ENCODE data around the gene DUSP6.

The DUSP6 gene

DNA sequence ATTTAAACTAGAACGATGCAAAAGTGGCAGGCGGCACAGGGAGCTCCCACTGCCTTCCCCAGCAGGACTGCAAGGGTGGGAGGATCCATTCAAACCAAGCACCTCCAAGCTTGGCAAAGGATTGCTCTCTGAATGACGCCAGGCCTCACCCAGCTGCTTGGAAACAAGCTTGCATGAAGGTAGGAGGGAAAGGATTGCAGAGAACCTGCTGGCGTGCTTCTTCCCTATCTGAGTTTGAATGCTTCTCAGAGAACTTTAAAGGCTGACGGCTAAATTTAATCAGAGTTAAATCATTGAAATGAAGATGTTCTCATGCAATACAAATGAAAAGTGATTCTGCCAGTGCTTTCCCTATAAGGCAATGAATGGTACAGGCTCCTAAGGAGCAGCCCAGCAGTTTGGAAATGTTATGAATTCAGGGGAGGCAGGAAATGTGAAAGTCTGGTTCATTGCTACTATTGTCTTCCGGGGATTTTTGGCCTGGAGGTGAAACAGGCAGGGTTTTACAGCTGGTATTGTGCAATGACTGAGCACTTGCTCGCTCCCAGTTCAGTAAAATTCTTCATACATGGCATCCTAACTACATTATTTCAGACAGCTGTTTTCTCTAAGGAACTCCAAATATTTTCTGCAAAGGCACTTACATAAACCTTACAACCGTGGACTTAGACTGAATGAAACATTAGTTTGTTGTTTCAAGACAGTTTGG lies 31.9 kb upstream of the DUSP6 start:
- Histone ChIP-seq H3K9ac (ENCODE audit: low read length) (no peak overlapping the region), H3K4me1 (ENCODE audit: control insufficient read depth, insufficient read depth, low read length) (peaks cover 15% of the 10 kb centered on the region), H3K4me3 (ENCODE audit: low read length) (no peak overlapping the region), H3K27ac (ENCODE audit: low read depth, low read length) (peak overlapping the region; percentile 82), H3K27me3 (ENCODE audit: control insufficient read depth, insufficient read depth, low read length) (no peaks in the 10 kb centered on the region), H3K36me3 (ENCODE audit: control insufficient read depth, insufficient read depth, low read length) (no peaks in the 10 kb centered on the region)

DNA sequence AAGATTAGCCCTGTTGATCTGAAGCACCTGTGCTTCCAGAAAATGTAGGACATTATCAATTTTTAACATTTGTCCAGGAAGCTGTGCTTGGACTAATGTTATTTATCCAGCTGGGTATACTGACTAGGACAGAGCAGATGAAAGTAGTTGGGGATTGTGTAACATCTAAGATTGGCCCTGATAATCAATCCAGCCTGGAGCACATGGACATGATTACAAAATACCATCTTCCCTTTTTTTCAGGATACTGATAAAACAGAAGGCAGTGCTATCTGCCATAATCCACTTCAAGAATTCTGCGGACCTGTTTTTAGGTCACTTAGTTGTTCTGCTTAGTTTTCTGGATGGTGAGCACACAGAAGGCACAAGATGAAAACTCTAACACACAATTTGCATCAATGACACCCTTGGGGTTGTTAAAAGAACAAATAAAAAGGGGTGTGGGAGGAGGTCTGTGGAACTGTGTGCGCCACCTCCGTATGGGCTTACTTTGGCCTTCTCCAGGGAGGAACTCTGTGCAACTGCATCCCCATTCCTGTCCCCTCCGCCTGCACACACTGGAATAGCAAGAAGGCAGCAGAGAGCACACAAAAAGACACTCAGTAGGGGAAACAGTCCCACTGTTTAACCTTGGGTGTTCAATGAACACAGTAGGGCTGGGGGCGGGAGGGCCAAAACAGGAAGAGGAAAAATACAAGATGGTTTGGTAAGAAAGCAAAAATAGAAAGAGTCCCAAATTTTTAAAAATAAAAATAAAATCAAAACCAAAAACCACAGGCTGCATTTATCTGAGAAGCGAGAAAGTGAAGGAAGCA lies 31.1 kb upstream of the DUSP6 start:
- no peak overlapping the region for H3K4me3 ChIP-seq (ENCODE audit: low read length)
- H3K27me3 ChIP-seq (ENCODE audit: control insufficient read depth, insufficient read depth, low read length), result no peaks in the 10 kb centered on the region
- H3K27ac ChIP-seq (ENCODE audit: low read depth, low read length), result peak overlapping the region; percentile 82
- no peaks in the 10 kb centered on the region for H3K36me3 ChIP-seq (ENCODE audit: control insufficient read depth, insufficient read depth, low read length)
- H3K4me1 ChIP-seq (ENCODE audit: control insufficient read depth, insufficient read depth, low read length), result peaks cover 15% of the 10 kb centered on the region
- no peak overlapping the region for H3K9ac ChIP-seq (ENCODE audit: low read length)

DNA sequence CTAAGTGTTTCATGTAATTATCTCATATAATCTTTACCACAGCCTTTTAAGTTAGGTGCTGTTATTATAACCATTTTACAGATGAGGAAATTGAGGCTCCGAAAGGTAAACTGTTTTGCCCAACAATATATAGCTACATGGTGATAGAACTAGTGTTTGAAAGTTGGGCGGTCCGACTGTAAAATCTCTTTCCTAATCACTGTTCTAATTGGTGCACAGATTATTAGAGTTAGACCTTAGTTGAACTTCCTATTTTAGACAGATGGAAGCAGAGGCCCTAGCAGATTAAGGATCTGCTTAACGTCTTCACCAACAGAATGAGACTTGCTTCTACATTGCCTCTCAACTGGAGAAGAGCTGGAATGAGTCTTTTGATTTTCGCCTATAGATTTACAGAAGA lies 30.0 kb upstream of the DUSP6 start:
- Histone ChIP-seq H3K9ac (ENCODE audit: low read length) (no peak overlapping the region), H3K36me3 (ENCODE audit: control insufficient read depth, insufficient read depth, low read length) (no peaks in the 10 kb centered on the region), H3K27ac (ENCODE audit: low read depth, low read length) (no peak overlapping the region), H3K27me3 (ENCODE audit: control insufficient read depth, insufficient read depth, low read length) (no peaks in the 10 kb centered on the region), H3K4me1 (ENCODE audit: control insufficient read depth, insufficient read depth, low read length) (peaks cover 15% of the 10 kb centered on the region), H3K4me3 (ENCODE audit: low read length) (no peak overlapping the region)

DNA sequence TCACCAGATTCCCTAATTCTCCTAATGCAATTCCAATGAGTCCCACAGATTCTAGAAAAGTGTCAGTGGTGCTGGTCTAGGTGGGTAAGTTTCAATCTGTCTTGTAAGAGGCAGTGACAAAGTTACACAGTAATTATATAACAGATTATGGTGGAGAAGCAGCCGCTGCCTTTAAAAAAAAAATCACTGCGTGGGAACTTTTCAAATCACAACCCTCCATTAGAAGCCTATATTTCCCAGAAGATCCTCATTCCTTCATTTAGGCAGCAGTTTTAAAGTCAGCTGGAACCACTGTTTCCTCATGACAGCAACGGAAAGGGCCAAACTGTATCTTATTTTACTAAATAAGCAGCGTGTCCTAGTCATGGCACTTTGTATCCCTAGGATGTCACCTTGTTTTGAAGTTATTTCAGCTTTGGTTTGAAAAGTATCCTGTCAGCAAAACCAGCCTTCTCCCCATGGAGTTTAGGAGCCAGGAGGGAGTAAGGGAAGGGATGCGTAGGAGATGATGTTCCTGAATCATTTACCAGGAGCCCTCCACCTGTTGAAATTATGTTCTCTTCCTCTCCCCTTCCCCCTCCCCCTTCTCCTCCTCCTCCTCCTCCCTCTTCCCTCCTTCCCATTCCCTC lies 27.7 kb upstream of the DUSP6 start:
- Histone ChIP-seq H3K27me3 (ENCODE audit: control insufficient read depth, insufficient read depth, low read length) (no peaks in the 10 kb centered on the region), H3K4me1 (ENCODE audit: control insufficient read depth, insufficient read depth, low read length) (peaks cover 12% of the 10 kb centered on the region)

DNA sequence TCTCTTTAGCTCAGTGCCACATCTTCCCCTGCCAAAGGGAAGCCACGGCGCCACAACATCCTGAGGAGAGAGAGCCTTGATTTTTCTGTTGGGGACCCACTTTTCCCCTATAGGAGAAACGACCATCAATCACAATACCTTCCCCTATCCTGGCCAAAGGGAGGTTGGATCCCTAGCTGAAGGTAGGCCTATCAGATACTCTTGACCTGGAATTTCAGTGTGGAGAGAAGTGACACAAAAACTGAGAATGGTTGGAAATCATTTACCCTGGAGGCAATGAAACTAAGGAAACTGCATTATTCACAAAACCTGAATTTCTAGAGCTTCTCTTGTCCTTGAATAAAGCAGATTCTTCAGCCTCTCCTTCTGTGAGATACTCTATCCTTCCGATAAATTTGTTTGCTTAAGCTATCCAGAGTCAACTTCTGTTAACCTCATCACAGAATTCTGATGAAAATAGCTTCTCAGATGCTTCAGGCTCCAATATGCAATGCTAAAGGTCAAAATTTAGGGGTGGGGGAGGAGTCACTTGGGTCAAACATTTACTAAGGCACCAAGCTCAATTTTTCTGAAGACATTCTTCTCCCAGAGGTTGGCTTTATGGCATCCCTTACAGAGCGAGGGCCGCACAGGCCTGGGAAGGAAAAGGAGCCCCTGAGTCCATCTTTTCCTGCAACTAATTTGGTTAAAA lies 27.0 kb upstream of the DUSP6 start:
- Histone ChIP-seq H3K36me3 (ENCODE audit: control insufficient read depth, insufficient read depth, low read length) (no peaks in the 10 kb centered on the region), H3K4me3 (ENCODE audit: low read length) (no peak overlapping the region), H3K27ac (ENCODE audit: low read depth, low read length) (no peak overlapping the region), H3K4me1 (ENCODE audit: control insufficient read depth, insufficient read depth, low read length) (peaks cover 5% of the 10 kb centered on the region), H3K9ac (ENCODE audit: low read length) (no peak overlapping the region), H3K27me3 (ENCODE audit: control insufficient read depth, insufficient read depth, low read length) (no peaks in the 10 kb centered on the region)

More for the DNA sequence above, 27.7 kb upstream of the DUSP6 start:
- Histone ChIP-seq H3K4me3 (ENCODE audit: low read length) (no peak overlapping the region), H3K9ac (ENCODE audit: low read length) (no peak overlapping the region), H3K36me3 (ENCODE audit: control insufficient read depth, insufficient read depth, low read length) (no peaks in the 10 kb centered on the region), H3K27ac (ENCODE audit: low read depth, low read length) (no peak overlapping the region)

DNA sequence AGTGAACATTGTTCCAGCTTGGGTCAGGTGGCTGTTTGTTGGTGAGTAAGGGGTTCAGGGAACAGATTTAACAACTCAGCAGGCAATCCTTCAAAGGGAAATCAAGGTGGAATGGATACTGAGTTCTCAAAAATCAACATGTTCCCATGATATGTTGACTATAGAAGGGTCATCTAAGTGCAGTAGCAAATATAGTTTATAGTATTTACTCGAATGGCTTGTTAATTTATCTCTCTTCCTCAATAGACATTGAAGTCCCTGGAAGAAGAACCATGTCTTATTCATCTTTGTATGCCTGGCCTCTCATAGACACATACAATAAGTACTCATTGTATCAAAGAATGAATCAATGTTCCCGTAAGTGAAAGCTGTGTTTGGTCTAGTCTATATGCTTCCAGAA lies 24.5 kb upstream of the DUSP6 start:
- Histone ChIP-seq H3K9ac (ENCODE audit: low read length) (no peak overlapping the region), H3K36me3 (ENCODE audit: control insufficient read depth, insufficient read depth, low read length) (no peaks in the 10 kb centered on the region), H3K27ac (ENCODE audit: low read depth, low read length) (no peak overlapping the region), H3K27me3 (ENCODE audit: control insufficient read depth, insufficient read depth, low read length) (no peaks in the 10 kb centered on the region), H3K4me1 (ENCODE audit: control insufficient read depth, insufficient read depth, low read length) (peaks cover 4% of the 10 kb centered on the region), H3K4me3 (ENCODE audit: low read length) (no peak overlapping the region)

DNA sequence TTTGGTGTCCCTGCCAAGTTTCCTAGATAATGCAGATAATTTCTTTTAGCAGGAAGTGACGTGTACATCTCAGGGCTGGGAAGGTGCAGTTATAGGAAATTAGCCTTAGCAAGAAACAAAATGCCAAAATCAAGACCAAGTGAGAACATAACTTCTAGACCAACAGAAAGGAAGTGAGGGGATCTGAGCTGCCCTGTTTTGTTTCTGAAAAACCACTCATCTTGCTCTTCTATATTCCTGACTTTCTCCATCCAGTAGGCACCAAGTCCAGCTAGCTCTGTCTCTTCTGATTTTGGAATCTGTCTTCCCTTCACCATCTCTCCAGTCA lies 23.9 kb upstream of the DUSP6 start:
- Histone ChIP-seq H3K27me3 (ENCODE audit: control insufficient read depth, insufficient read depth, low read length) (no peaks in the 10 kb centered on the region), H3K36me3 (ENCODE audit: control insufficient read depth, insufficient read depth, low read length) (no peaks in the 10 kb centered on the region), H3K4me3 (ENCODE audit: low read length) (no peak overlapping the region), H3K9ac (ENCODE audit: low read length) (no peak overlapping the region), H3K27ac (ENCODE audit: low read depth, low read length) (no peak overlapping the region), H3K4me1 (ENCODE audit: control insufficient read depth, insufficient read depth, low read length) (peaks cover 4% of the 10 kb centered on the region)

DNA sequence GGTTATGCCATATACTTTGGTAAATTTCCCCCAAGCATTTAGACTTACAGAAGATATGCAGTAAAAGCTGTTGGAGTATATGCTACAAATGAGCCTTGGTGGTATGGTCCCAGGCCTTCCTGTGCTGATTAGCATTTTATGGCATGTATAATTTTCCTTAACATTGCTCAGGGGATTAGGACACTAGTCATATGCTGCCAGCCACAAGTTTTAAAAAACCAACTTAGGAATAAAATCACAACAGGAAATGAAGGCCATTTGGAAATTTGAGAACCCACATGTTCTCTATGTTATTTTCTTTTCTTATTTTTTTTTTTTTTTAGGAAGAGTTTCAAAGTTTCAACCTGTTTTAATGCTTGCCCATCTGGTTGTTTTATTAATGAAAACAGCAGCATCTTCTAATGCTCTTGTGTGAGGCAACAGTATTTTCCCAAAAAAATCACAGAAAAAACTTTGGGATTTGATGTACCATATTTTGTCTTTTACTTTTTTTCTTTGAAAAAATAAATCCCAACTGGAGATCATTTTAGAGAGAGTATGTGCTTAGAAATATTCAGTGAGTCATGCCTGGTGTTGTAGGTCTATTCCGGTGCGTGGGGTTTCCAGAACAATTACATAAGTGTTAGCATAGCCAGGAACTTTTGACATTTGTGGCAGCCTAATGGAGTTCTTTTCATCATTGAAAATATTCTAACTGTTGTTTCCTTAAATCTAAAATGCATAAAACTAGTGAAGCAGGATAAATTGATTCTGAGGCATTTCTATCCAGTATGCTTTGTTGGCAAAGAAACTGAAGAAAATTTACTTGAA lies 21.7 kb upstream of the DUSP6 start:
- Histone ChIP-seq H3K4me1 (ENCODE audit: control insufficient read depth, insufficient read depth, low read length) (peaks cover 6% of the 10 kb centered on the region), H3K27ac (ENCODE audit: low read depth, low read length) (peak overlapping the region; percentile 38)

DNA sequence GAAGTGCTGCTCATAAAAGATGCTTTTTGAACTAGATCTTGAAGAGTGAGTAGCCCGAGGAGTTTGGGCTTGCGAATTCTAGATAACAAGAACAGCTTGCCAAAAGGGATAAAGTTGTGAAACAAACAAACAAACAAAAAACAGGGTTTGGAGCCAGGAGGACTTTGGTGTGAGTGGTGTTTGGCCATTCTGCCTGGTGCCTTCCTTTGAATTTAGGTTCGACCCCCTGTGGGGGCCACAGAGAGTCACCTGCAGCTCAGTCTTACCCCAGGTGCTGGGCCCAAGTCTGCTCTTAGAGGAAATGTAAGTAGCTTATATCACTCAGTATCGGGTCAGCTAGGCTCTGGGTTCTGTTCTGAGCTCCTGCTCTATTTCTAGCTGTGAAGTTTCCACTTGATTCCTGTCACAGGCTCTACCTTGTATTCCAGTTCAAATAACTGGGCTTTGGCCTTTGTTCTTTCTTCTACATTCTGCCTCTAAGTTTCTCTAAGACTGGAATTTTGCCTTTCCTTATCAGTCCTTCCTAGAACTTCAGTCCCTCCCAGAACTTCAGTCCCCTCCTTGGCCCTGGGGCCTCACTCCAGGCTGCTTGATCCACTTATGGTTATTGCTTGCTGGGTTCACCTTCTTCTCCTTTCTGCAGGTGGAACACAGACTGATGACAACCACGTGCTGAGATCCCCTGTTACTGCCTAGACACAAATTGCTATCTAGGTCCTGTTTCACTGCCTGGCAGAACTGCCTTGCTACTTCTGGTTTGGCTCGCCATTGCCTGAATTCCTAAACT lies 20.5 kb upstream of the DUSP6 start:
- Histone ChIP-seq H3K27ac (ENCODE audit: low read depth, low read length) (no peak overlapping the region), H3K9ac (ENCODE audit: low read length) (no peak overlapping the region)

More for the DNA sequence above, 21.7 kb upstream of the DUSP6 start:
- Histone ChIP-seq H3K36me3 (ENCODE audit: control insufficient read depth, insufficient read depth, low read length) (no peaks in the 10 kb centered on the region), H3K4me3 (ENCODE audit: low read length) (no peak overlapping the region), H3K27me3 (ENCODE audit: control insufficient read depth, insufficient read depth, low read length) (no peaks in the 10 kb centered on the region), H3K9ac (ENCODE audit: low read length) (no peak overlapping the region)

DNA sequence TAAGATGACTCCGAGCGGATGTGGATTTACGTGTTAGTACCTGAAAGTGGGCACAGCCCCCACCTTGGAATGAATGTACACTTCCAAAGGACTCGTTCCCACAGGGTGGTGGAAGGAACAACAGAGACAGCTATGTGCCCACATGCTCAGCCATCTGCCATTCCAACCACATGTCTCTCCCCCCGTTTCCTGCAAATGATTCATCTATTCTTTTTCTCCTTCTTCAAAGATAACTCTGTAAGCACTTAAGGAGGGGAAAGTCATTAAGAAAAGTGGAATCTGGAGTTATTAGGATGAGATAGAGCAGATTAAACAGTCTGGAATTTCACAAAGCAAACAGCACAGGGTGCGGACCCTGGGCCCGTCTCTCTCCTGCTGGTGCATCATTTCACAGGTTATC lies 18.5 kb upstream of the DUSP6 start:
- H3K4me3 ChIP-seq (ENCODE audit: low read length), result no peak overlapping the region
- peaks cover 6% of the 10 kb centered on the region for H3K4me1 ChIP-seq (ENCODE audit: control insufficient read depth, insufficient read depth, low read length)
- H3K27me3 ChIP-seq (ENCODE audit: control insufficient read depth, insufficient read depth, low read length), result no peaks in the 10 kb centered on the region
- H3K9ac ChIP-seq (ENCODE audit: low read length), result no peak overlapping the region
- H3K27ac ChIP-seq (ENCODE audit: low read depth, low read length), result no peak overlapping the region
- H3K36me3 ChIP-seq (ENCODE audit: control insufficient read depth, insufficient read depth, low read length), result no peaks in the 10 kb centered on the region

More for the DNA sequence above, 20.5 kb upstream of the DUSP6 start:
- Histone ChIP-seq H3K27me3 (ENCODE audit: control insufficient read depth, insufficient read depth, low read length) (no peaks in the 10 kb centered on the region), H3K36me3 (ENCODE audit: control insufficient read depth, insufficient read depth, low read length) (no peaks in the 10 kb centered on the region), H3K4me1 (ENCODE audit: control insufficient read depth, insufficient read depth, low read length) (peaks cover 6% of the 10 kb centered on the region), H3K4me3 (ENCODE audit: low read length) (no peak overlapping the region)

DNA sequence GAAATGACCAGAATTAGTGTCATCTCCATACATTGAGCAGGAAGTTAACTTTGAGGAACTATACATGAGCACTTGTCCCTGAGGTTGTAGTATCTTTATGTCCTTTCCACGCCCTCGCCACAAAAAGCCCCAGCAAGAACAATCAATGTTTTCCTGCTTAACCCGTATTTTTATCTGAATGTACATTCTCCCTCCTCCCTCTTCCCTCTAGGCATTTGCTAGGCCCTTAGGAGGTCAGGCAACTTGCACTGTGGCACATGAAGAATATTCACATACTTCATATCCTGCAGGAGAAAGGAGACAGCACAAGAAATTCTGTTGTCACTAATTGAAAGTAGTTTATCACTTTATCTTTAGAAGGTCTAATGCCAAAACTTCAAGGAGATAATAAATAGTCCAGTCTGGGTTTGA lies 18.1 kb upstream of the DUSP6 start:
- no peak overlapping the region for H3K9ac ChIP-seq (ENCODE audit: low read length)
- H3K36me3 ChIP-seq (ENCODE audit: control insufficient read depth, insufficient read depth, low read length), result no peaks in the 10 kb centered on the region
- no peak overlapping the region for H3K27ac ChIP-seq (ENCODE audit: low read depth, low read length)
- H3K4me3 ChIP-seq (ENCODE audit: low read length), result no peak overlapping the region
- H3K27me3 ChIP-seq (ENCODE audit: control insufficient read depth, insufficient read depth, low read length), result no peaks in the 10 kb centered on the region
- peaks cover 6% of the 10 kb centered on the region for H3K4me1 ChIP-seq (ENCODE audit: control insufficient read depth, insufficient read depth, low read length)
